Gastrocnemius medialis (tissue), 4 donors: ENCODE results near the gene SREBF2. TPM values are rescaled to one million over a fixed set of nuclear protein-coding genes. Genes with fewer than 3 reads are reported as not detected.
"Not testable (repeated sequence)": the region's sequence is repeated elsewhere in the genome, so short reads cannot be mapped to it uniquely, and the experiment has no call there.

Source experiments
- ATAC-seq, 2 donors: fragments of 150-250 bp; one replicate each; pipeline ENCODE4 v1.9.1; 2016
- DNase-seq, 2 donors: peaks; one replicate each; pipeline ENCODE4 v3.0.0-alpha.2; 2019
- H3K27ac ChIP-seq, 4 donors: fragments of 200-600 bp; sonication (generic); 1 replicate in 1 of 4; 2 replicates in 3 of 4; pipeline ENCODE4 v1.5.1; 2016 to 2018; ENCODE audit warnings: mild to moderate bottlenecking in 2 of 4, moderate library complexity in 1 of 4
- H3K27me3 ChIP-seq, 3 donors: fragments of 200-600 bp; sonication (generic) in 2 of 3; 1 replicate in 1 of 3; 2 replicates in 2 of 3; pipeline versions ENCODE4 v1.5.1 to v1.6.0; 2016 to 2019; ENCODE audit warnings: mild to moderate bottlenecking in 1 of 3, moderate library complexity in 1 of 3
- H3K36me3 ChIP-seq, 2 donors: fragments of 200-600 bp; sonication (generic) in 1 of 2; one replicate each; pipeline ENCODE4 v1.5.1; 2017 to 2018
- H3K4me1 ChIP-seq, 2 donors: fragments of 200-600 bp; sonication (generic) in 1 of 2; one replicate each; pipeline ENCODE4 v1.5.1; 2016 to 2017; ENCODE audit warnings: mild to moderate bottlenecking in 2 of 2
- H3K4me3 ChIP-seq, 4 donors: fragments of 200-600 bp; sonication (generic) in 3 of 4; 1 replicate in 1 of 4; 2 replicates in 3 of 4; pipeline ENCODE4 v1.5.1; 2016 to 2019; ENCODE audit warnings: mild to moderate bottlenecking in 2 of 4
- H3K9me3 ChIP-seq, 3 donors: fragments of 200-600 bp; sonication (generic) in 2 of 3; 1 replicate in 1 of 3; 2 replicates in 2 of 3; pipeline ENCODE4 v1.5.1; 2016 to 2019
- POLR2A ChIP-seq, 2 donors: fragments of 450-650 bp; IDR thresholded peaks; one replicate each; pipeline ENCODE4 v1.6.1; 2017; ENCODE audit warnings: antibody characterized with exemption in 2 of 2, mild to moderate bottlenecking in 2 of 2, moderate library complexity in 2 of 2
- in situ Hi-C, 4 donors: fragments of 200-750 bp; cut with MboI; loops; one replicate each; pipeline versions ENCODE4 v1.15.0 to v1.8.0; 2017; ENCODE audit warnings: low sequenced_read_pairs in 4 of 4
- intact Hi-C: fragments of 100-400 bp; cut with DNase I; formaldehyde crosslinking; loops from one replicate; pipeline ENCODE4 v1.15.1; 2023; ENCODE audit warnings: low total_unique reads
- total RNA-seq, 4 donors: library from RNA; depleted of rRNA; stranded (reverse); fragments of >200 nt; gene quantifications; one replicate each; pipeline versions ENCODE4 v1.1.0 to v1.2.3, GENCODE V29; 2016
- TF ChIP-seq, protein P1 (sequence below), 5 experiments: fragments of 450-650 bp in 3 of 5; fragments of 200-600 bp in 2 of 5; sonication (generic) in 2 of 5; IDR thresholded peaks in 4 of 5; conservative IDR thresholded peaks in 1 of 5; 1 replicate in 4 of 5; 2 replicates in 1 of 5; pipeline ENCODE4 v1.5.1; 2016 to 2019; ENCODE audit warnings: antibody characterized with exemption in 5 of 5, mild to moderate bottlenecking in 3 of 5, moderate library complexity in 3 of 5

The SREBF2 gene
- total RNA-seq, 4 donors from 2014 or later: 25.1 to 40.9 (median 36.1) TPM

DNA sequence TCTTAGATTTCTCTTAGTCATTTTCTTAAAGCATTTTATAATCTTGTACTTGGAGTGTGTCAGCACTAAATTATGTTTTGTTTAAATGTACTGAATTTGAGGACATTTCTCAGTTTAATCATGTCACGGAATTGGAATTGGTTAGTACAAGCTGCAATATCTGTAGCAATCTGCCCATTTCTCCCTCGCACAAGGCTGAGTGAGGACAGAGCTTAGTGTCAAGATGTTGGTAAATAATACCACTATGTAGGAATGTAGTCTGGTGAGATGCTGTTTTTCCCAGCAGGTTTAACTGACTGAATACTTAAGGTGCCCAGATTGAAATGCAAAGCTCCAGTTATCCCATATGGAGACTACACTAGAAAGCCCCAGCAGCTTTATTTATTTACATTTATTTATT is 30.6 kb downstream of the SREBF2 start:
- no peak for TF ChIP-seq POLR2A (IDR thresholded peaks at IDR 0.05)
- TF ChIP-seq, protein P1, sequence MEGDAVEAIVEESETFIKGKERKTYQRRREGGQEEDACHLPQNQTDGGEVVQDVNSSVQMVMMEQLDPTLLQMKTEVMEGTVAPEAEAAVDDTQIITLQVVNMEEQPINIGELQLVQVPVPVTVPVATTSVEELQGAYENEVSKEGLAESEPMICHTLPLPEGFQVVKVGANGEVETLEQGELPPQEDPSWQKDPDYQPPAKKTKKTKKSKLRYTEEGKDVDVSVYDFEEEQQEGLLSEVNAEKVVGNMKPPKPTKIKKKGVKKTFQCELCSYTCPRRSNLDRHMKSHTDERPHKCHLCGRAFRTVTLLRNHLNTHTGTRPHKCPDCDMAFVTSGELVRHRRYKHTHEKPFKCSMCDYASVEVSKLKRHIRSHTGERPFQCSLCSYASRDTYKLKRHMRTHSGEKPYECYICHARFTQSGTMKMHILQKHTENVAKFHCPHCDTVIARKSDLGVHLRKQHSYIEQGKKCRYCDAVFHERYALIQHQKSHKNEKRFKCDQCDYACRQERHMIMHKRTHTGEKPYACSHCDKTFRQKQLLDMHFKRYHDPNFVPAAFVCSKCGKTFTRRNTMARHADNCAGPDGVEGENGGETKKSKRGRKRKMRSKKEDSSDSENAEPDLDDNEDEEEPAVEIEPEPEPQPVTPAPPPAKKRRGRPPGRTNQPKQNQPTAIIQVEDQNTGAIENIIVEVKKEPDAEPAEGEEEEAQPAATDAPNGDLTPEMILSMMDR (IDR thresholded peaks at IDR 0.05 in 4 of 5, conservative IDR thresholded peaks at IDR 0.05 in 1 of 5): no peak
- intact Hi-C loops: no loop called here
- ATAC-seq: no peak
- in situ Hi-C loops: no loop called here
- H3K27ac ChIP-seq: peak overlapping the region in 2 of 4 donors; percentile 71 to 75
- H3K4me3 ChIP-seq: no peak overlapping the region
- no peak for DNase-seq
- no peaks in the 10 kb centered on the region for H3K9me3 ChIP-seq
- no peaks in the 10 kb centered on the region for H3K27me3 ChIP-seq
- H3K4me1 ChIP-seq: peaks cover 21 to 26% of the 10 kb centered on the region in 2 donors
- peaks cover 0 to 17% of the 10 kb centered on the region in 2 donors for H3K36me3 ChIP-seq

DNA sequence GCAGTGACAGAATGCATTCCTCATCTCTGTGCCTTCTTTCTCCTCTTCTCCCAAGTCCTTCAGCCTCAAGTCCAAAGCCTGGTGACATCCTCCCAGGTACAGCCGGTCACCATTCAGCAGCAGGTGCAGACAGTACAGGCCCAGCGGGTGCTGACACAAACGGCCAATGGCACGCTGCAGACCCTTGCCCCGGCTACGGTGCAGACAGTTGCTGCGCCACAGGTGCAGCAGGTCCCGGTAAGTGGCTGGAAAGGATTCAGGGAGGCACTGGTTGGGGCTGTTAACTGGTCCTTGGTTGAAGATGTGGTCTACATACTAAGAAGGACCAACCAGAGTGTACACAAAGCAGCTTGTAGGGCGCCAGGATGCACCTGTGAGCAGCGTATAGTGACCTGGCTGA is 35.7 kb downstream of the SREBF2 start:
- ATAC-seq: no peak
- Histone ChIP-seq H3K9me3 (no peaks in the 10 kb centered on the region), H3K27ac (no peak overlapping the region), H3K36me3 (peaks cover 0 to 41% of the 10 kb centered on the region in 2 donors), H3K4me3 (no peak overlapping the region), H3K4me1 (peaks cover 1 to 4% of the 10 kb centered on the region in 2 donors), H3K27me3 (no peaks in the 10 kb centered on the region)
- TF ChIP-seq POLR2A (IDR thresholded peaks at IDR 0.05): no peak
- TF ChIP-seq, protein P1 (IDR thresholded peaks at IDR 0.05 in 4 of 5, conservative IDR thresholded peaks at IDR 0.05 in 1 of 5): no peak
- intact Hi-C loops: no loop called here
- in situ Hi-C loops: no loop called here
- DNase-seq: no peak

DNA sequence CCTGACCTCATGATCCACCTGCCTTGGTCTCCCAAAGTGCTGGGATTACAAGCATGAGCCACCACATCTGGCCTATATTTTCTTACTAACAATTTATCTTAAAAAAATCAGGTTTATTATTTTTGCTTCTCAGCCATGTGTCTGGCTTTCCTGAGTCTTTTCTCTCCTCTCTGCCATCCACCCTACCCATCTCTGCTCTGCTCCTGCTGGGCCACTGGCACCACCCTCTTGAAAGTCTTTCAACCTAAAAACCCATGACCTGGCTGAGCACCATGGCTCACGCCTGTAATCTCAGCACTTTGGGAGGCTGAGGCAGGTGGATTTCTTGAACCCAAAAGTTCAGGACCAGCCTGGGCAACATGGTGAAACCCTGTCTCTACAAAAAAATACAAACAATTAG is 37.2 kb downstream of the SREBF2 start:
- ATAC-seq, DNase-seq: not testable (repeated sequence)
- H3K36me3 ChIP-seq: peaks cover 0 to 56% of the 10 kb centered on the region in 2 donors

DNA sequence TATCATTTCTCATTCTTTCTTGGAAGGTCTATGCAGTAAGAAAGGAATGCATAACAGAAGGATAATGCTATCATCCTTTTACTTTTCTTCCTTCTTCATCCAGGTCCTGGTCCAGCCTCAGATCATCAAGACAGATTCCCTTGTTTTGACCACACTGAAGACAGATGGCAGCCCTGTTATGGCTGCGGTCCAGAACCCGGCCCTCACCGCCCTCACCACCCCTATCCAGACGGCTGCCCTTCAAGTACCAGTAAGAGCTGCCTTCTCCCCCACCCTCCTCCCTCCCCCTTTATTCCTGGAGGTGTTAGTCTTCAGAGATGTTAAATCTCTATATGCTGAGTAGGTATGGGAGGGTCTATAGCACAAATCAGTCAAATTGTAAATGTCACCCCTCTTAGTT is 37.9 kb downstream of the SREBF2 start:
- Histone ChIP-seq H3K27ac (no peak overlapping the region), H3K9me3 (no peaks in the 10 kb centered on the region), H3K4me1 (peaks cover 0 to 9% of the 10 kb centered on the region in 2 donors), H3K36me3 (peaks cover 0 to 61% of the 10 kb centered on the region in 2 donors), H3K27me3 (no peaks in the 10 kb centered on the region), H3K4me3 (no peak overlapping the region)
- no peak for TF ChIP-seq POLR2A (IDR thresholded peaks at IDR 0.05)
- TF ChIP-seq, protein P1 (IDR thresholded peaks at IDR 0.05 in 4 of 5, conservative IDR thresholded peaks at IDR 0.05 in 1 of 5): no peak
- DNase-seq (no peak), ATAC-seq (no peak)
- intact Hi-C loops (no loop called here), in situ Hi-C loops (no loop called here)

More for the DNA sequence above, 37.2 kb downstream of the SREBF2 start:
- H3K9me3 ChIP-seq, in situ Hi-C loops, H3K4me1 ChIP-seq, H3K27me3 ChIP-seq, H3K4me3 ChIP-seq, intact Hi-C loops, H3K27ac ChIP-seq: not testable (repeated sequence)

DNA sequence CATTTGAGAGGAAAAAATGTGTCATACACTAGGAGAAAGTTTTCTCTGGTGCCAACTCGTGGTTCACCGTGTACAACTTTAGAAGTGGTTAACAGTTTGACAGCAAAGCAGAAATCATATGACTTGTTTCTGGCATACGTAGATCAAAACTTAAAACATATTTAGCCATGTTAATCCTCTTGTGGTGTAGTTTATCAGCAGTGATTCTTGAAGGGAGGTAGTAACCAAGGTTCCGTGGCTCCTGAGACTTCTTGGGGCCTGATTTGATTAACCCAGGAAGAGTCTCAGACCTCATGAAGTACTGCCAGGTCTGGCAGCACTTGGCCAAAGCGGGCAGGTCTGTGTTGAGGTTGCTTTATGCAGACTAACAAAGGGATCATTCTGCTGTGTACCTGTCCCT is 40.5 kb downstream of the SREBF2 start:
- Histone ChIP-seq H3K9me3 (no peaks in the 10 kb centered on the region), H3K36me3 (peaks cover 2 to 58% of the 10 kb centered on the region in 2 donors), H3K4me1 (peaks cover 0 to 9% of the 10 kb centered on the region in 2 donors), H3K4me3 (no peak overlapping the region), H3K27ac (peak overlapping the region in 3 of 4 donors; percentile 2 to 55 (median 14)), H3K27me3 (no peaks in the 10 kb centered on the region)
- DNase-seq: no peak
- peak in 1 of 2 donors; percentile 82 for ATAC-seq
- intact Hi-C loops: no loop called here
- in situ Hi-C loops: no loop called here
- no peak for TF ChIP-seq POLR2A (IDR thresholded peaks at IDR 0.05)
- TF ChIP-seq, protein P1 (IDR thresholded peaks at IDR 0.05 in 4 of 5, conservative IDR thresholded peaks at IDR 0.05 in 1 of 5): no peak
